Activated T-cell treated with anti-CD3 and anti-CD28 coated beads for 48 hours (primary cell): Measurements from ENCODE around the gene OOSP2.

ENCODE experiments used
- DNase-seq: peaks from one replicate; pipeline ENCODE4 v3.0.0-alpha.2; 2020; ENCODE audit warnings: low read depth

The OOSP2 gene

GRCh38 chr11:60080535-60080934 is 40.3 kb downstream of the OOSP2 start:
- no peak for DNase-seq

GRCh38 chr11:60084631-60085273 is 44.5 kb downstream of the OOSP2 start:
- no peak for DNase-seq

- no peak for DNase-seq
These were observed 45.7 kb downstream of the OOSP2 start for GRCh38 chr11:60085909-60086308.

GRCh38 chr11:60087239-60087638 is 47.0 kb downstream of the OOSP2 start:
- no peak for DNase-seq

- DNase-seq = no peak
These were observed 48.2 kb downstream of the OOSP2 start, which contains the start of gene MS4A2 for GRCh38 chr11:60088364-60088763. TSS of gene MS4A2 (plus strand) at chr11:60088664. CDS start at chr11:60088766, 102 bp downstream.

GRCh38 chr11:60095477-60096120 is 55.4 kb downstream of the OOSP2 start:
- no peak for DNase-seq

GRCh38 chr11:60097189-60097588 is 57.0 kb downstream of the OOSP2 start:
- no peak for DNase-seq
